Neural progenitor cell (in vitro differentiated cells): ENCODE data around the gene CEP128.

Source experiments
- CTCF ChIP-seq: fragments of 200-600 bp; sonication (generic); IDR thresholded peaks from 2 replicates; pipeline ENCODE4 v1.5.1; 2017; ENCODE audit warnings: antibody characterized with exemption, mild to moderate bottlenecking
- EZH2 ChIP-seq: fragments of 200-600 bp; sonication (generic); IDR thresholded peaks from 2 replicates; pipeline ENCODE4 v1.6.1; 2017; ENCODE audit warnings: antibody characterized with exemption, mild to moderate bottlenecking, moderate library complexity
- EZH2phosphoT487 ChIP-seq: fragments of 200-600 bp; sonication (generic); IDR thresholded peaks from 2 replicates; pipeline ENCODE4 v1.6.1; 2017; ENCODE audit warnings: antibody characterized with exemption

GRCh38 chr14:80535171-80535570, 406.4 kb downstream of the CEP128 start:
- no peak for TF ChIP-seq CTCF
- TF ChIP-seq EZH2, result no peak
- TF ChIP-seq EZH2phosphoT487, result no peak
